ENCODE results near the gene CTSL. TPM values are rescaled to one million over a fixed set of nuclear protein-coding genes. Genes with fewer than 3 reads are reported as not detected.
A peak's percentile ranks its signal among the peaks of the same experiment; 100 is the strongest.

The CTSL gene
- total RNA-seq, 1 experiment from 2014 or later, result 32.2 TPM

DNA sequence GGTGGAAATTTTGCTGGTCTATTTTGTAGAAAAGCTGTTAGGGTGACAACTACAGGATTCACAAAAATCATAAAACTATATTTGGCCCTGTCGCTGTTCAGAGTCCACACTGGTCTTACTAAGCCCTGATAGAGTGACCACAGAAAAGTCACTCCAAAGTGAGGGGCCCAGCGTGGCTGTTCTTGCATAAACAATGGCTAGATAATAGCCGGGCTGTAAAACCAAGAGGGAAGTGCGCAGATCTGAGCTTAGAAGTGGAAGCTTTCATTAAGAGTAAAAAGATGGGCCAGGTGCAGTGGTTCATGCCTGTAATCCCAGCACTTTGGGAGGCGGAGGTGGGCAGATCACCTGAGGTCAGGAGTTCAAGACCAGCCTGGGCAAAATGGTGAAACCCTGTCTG, 15.5 kb upstream of the CTSL start:
- Mint-ChIP-seq H3K4me1 (ENCODE audit: low read depth, unreplicated experiment) (peaks cover 20% of the 10 kb centered on the region), H3K4me3 (ENCODE audit: low read depth, unreplicated experiment) (no peak overlapping the region), H3K27me3 (ENCODE audit: unreplicated experiment) (no peaks in the 10 kb centered on the region), H3K36me3 (ENCODE audit: insufficient read depth, unreplicated experiment) (peaks cover 20% of the 10 kb centered on the region), H3K27ac (ENCODE audit: unreplicated experiment) (no peak overlapping the region), H3K9me3 (ENCODE audit: low read depth, unreplicated experiment) (no peaks in the 10 kb centered on the region)
- intact Hi-C loops (cut with micrococcal nuclease; ENCODE audit: unreplicated experiment), result no loop called here
- DNase-seq, result no peak
- TF ChIP-seq, protein P1, sequence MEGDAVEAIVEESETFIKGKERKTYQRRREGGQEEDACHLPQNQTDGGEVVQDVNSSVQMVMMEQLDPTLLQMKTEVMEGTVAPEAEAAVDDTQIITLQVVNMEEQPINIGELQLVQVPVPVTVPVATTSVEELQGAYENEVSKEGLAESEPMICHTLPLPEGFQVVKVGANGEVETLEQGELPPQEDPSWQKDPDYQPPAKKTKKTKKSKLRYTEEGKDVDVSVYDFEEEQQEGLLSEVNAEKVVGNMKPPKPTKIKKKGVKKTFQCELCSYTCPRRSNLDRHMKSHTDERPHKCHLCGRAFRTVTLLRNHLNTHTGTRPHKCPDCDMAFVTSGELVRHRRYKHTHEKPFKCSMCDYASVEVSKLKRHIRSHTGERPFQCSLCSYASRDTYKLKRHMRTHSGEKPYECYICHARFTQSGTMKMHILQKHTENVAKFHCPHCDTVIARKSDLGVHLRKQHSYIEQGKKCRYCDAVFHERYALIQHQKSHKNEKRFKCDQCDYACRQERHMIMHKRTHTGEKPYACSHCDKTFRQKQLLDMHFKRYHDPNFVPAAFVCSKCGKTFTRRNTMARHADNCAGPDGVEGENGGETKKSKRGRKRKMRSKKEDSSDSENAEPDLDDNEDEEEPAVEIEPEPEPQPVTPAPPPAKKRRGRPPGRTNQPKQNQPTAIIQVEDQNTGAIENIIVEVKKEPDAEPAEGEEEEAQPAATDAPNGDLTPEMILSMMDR (IDR thresholded peaks at IDR 0.05; ENCODE audit: unreplicated experiment), result no peak
- no TSS peak for BruUV-seq (replicated peaks)
- CTCF ChIA-PET, result no interaction called here

DNA sequence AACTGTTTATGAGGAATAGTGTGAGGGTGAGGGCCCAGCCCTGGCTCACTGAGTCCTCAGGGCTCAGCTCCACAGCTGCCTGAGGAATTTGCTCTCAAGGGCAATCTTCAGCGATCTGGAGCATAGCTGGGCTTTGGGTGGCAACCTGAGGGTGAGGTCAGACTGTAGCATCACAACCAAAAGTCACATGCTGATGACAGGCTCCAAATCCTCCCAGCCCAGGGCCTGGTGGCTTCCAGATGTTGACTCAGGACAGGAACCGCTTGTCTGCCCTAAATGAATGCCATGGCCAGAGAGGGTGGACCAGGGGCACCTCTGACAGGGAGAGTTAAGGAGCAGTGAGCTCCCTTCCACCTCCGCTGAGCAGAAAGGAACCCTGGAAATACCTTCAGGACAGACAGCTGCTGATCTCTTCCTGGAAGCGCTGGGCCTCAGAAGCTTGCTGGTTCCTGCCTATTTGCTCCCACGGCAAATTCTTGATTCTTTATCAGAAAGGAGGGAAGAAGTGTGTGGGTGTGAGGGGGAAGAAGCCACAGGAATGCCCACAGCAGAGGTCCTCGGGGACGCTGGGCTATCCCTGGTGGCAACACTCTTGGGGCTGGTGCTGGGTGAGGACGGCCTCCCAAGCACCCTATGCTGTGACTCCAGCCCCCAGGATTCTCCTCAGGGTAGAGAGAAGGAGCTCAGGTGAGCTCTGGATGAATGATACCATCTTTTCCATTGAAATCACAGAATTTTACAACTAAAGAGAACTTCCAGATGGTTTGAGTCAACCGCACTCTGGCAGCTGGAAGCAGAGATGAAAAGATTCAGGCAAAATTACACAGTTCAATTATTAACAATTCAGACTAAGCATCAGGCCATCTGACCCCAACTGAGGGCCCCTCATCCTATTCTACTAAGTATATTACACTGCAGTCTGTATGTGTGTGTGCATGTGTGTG, 13.8 kb upstream of the CTSL start:
- CTCF ChIA-PET, result no interaction called here

DNA sequence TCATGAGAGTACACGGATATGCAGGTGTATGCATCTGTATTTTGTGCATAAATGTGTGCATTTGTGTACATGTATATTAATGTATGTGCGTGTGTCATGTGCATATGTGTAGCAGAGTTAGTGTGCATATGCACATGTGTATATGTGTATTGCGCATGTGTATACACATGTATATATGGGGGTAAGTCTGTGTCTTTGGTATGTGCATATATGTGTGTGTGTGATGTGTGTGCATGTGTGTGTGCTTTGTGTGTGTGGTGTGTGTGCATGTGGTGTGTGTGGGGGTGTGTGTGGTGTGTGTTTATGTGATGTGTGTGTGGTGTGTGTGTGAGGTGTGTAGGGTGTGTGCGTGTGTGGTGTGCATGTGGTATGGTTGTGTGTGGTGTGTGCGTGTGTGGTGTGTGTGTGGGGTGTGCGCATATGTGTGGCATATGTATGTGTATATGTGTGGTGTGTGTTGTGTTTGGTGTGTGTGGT, 13.1 kb upstream of the CTSL start:
- CTCF ChIA-PET, result no interaction called here
- TF ChIP-seq, protein P1 (IDR thresholded peaks at IDR 0.05; ENCODE audit: unreplicated experiment), result no peak
- Mint-ChIP-seq H3K4me1 (ENCODE audit: low read depth, unreplicated experiment) (peaks cover 20% of the 10 kb centered on the region), H3K36me3 (ENCODE audit: insufficient read depth, unreplicated experiment) (peaks cover 13% of the 10 kb centered on the region), H3K9me3 (ENCODE audit: low read depth, unreplicated experiment) (no peaks in the 10 kb centered on the region), H3K4me3 (ENCODE audit: low read depth, unreplicated experiment) (no peak overlapping the region), H3K27me3 (ENCODE audit: unreplicated experiment) (no peaks in the 10 kb centered on the region), H3K27ac (ENCODE audit: unreplicated experiment) (no peak overlapping the region)
- intact Hi-C loops (cut with micrococcal nuclease; ENCODE audit: unreplicated experiment), result no loop called here
- no TSS peak for BruUV-seq (replicated peaks)
- no peak for DNase-seq

More for the DNA sequence above, 13.8 kb upstream of the CTSL start:
- Mint-ChIP-seq H3K4me1 (ENCODE audit: low read depth, unreplicated experiment) (peaks cover 20% of the 10 kb centered on the region), H3K27me3 (ENCODE audit: unreplicated experiment) (no peaks in the 10 kb centered on the region), H3K27ac (ENCODE audit: unreplicated experiment) (no peak overlapping the region), H3K36me3 (ENCODE audit: insufficient read depth, unreplicated experiment) (peaks cover 20% of the 10 kb centered on the region), H3K9me3 (ENCODE audit: low read depth, unreplicated experiment) (no peaks in the 10 kb centered on the region), H3K4me3 (ENCODE audit: low read depth, unreplicated experiment) (no peak overlapping the region)
- TF ChIP-seq, protein P1 (IDR thresholded peaks at IDR 0.05; ENCODE audit: unreplicated experiment), result no peak
- BruUV-seq (replicated peaks), result no TSS peak
- no peak for DNase-seq
- intact Hi-C loops (cut with micrococcal nuclease; ENCODE audit: unreplicated experiment), result no loop called here

DNA sequence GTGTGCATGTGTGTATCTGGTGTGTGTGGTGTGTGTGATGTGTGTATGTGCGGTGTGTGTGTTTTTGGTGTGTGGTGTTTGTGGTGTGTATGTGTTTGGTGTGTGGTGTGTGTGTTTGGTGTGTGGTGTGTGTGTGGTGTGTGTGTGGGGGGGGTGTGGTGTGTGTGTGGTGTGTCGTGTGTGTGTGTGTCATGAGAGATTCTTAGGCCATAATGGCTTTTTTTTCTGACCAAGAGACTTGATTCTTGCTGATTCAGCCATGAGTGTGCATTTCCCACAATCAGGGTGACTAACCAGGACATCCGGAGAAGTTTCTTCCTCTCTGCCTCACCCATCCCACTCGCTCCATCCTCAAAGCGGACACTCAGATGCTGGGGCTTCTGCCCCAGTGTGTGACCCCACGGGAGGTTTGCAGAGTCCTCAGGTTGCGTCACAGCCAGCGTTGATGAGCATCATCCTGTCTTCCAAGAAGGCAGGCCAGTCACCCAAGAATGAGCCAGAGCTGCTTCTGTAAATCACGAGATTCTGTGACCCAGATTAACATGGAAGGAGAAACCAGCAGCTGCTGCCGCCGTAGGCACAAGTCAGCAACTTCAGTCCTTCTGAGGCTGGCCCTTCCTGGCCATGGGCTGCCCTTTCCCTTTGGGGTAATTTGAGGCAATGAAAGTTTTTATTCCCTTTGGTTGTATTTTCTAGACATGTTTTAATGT, 12.5 kb upstream of the CTSL start:
- no peaks in the 10 kb centered on the region for H3K27me3 Mint-ChIP-seq (ENCODE audit: unreplicated experiment)
- TF ChIP-seq, protein P1 (IDR thresholded peaks at IDR 0.05; ENCODE audit: unreplicated experiment), result no peak
- BruUV-seq (replicated peaks), result no TSS peak
- CTCF ChIA-PET, result no interaction called here
- peak; percentile 27 for DNase-seq
- peaks cover 11% of the 10 kb centered on the region for H3K36me3 Mint-ChIP-seq (ENCODE audit: insufficient read depth, unreplicated experiment)
- no peaks in the 10 kb centered on the region for H3K9me3 Mint-ChIP-seq (ENCODE audit: low read depth, unreplicated experiment)
- no peak overlapping the region for H3K4me3 Mint-ChIP-seq (ENCODE audit: low read depth, unreplicated experiment)
- intact Hi-C loops (cut with micrococcal nuclease; ENCODE audit: unreplicated experiment), result no loop called here
- no peak overlapping the region for H3K27ac Mint-ChIP-seq (ENCODE audit: unreplicated experiment)
- H3K4me1 Mint-ChIP-seq (ENCODE audit: low read depth, unreplicated experiment), result peaks cover 20% of the 10 kb centered on the region

All from Calu3 (cell line).